Activated CD4-positive, alpha-beta T cell treated with anti-CD3 and anti-CD28 coated beads for 4 hours (primary cell): ENCODE measurements around the gene KRT31.
"Not testable (repeated sequence)": the region's sequence is repeated elsewhere in the genome, so short reads cannot be mapped to it uniquely, and the experiment has no call there.

Experiments
- DNase-seq, 2 donors: peaks; one replicate each; pipeline ENCODE4 v3.0.0-alpha.2; 2020

The KRT31 gene

GRCh38 chr17:41396996-41397660, at the start of gene KRT31:
KRT31 (minus strand) TSS chr17:41397608; CDS start chr17:41397539, 69 bp downstream.
- DNase-seq: no peak

GRCh38 chr17:41446806-41447205, 49.4 kb upstream of the KRT31 start:
- no peak for DNase-seq

DNA sequence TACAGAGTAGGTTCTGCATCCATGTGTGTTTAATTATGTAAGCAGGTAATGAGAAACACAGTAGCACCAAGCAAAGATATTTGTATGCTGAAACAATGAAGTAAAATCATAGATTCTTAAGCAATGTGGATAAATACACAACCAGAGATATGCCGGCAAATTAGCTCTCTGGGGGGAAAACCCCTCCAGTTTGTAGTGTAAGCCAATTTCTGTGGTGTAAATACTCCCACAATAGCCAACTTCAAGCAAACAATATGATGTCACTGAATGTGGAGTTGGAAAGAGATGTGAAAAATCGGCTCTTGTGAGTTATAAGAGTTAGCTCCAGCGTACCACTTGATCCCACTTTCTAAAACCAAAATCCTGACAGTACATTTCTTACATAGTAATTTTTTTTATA, 47.2 kb upstream of the KRT31 start:
- DNase-seq: no peak

GRCh38 chr17:41444186-41444585, 46.8 kb upstream of the KRT31 start:
- DNase-seq: no peak

GRCh38 chr17:41442739-41443138, 45.3 kb upstream of the KRT31 start:
- no peak for DNase-seq

- DNase-seq: no peak
These were observed 43.2 kb upstream of the KRT31 start, which contains the start of gene KRT38 for GRCh38 chr17:41440531-41441033. KRT38 (minus strand) TSS chr17:41440983; CDS start chr17:41440921, 62 bp downstream.

- no peak for DNase-seq
These were observed 42.0 kb upstream of the KRT31 start for GRCh38 chr17:41439375-41439774.

- no peak for DNase-seq
These were observed 40.4 kb upstream of the KRT31 start for GRCh38 chr17:41437769-41438168.

DNA sequence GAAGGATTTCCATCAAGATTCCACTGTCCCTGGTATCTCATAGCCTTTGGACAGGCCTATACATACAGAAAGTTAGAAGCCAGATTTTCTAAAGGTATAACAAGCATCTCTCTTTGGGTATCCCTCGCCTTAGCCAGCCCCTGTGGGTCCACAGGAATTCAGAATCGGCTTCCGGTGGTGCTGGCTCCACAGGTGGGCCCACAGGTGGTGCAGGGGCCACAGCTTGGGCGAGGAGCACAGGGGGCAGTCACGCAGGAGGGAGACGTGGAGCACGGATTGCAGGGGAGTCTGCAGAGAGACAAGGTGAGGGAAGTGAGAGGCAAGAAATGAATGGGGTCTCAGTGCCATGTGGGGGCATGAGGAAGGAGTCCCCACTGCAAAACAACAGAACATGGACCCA, 39.8 kb upstream of the KRT31 start:
- DNase-seq: no peak

- no peak for DNase-seq
These were observed 37.0 kb upstream of the KRT31 start for GRCh38 chr17:41434415-41434814.

DNA sequence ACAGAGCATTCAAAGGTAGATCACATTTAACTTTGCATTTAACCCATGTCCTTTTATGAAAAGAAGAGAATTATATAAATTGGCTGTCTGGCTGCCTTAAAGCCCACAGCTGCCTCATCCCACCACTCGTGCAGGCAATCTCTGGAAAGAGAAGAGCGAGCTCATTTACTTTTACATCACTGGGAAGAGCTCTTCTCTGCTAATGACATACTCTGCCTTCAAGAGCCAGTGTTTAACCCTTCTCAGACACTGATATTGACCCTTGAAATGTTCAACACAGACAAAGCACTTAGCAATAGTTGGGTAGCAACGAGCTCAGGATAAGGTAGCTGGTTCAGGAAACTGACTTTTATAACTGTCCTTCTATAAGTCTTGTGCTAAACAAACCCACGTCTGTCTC, 36.6 kb upstream of the KRT31 start:
- no peak for DNase-seq

- DNase-seq: no peak
These were observed 36.2 kb upstream of the KRT31 start for GRCh38 chr17:41433586-41433985.

DNA sequence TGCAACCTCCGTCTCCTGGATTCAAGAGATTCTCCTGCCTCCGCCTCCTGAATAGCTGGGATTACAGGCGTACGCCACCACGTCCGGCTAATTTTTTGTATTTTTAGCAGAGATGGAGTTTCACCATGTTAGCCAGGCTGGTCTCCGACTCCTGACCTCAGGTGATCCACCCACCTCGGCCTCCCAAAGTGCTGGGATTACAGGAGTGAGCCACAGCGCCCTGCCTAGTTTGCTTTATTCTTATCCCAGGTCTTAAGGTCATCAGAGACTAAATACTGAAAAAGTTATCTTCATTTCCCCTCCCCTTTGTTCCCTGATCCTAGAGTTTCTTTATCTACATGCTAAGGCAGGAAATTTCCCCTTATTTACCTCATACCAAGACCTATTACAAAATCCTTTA, 33.0 kb upstream of the KRT31 start:
- DNase-seq: not testable (repeated sequence)

- DNase-seq: no peak
These were observed 32.3 kb upstream of the KRT31 start for GRCh38 chr17:41429667-41430066.

GRCh38 chr17:41428591-41429291, 31.3 kb upstream of the KRT31 start:
- DNase-seq: no peak

DNA sequence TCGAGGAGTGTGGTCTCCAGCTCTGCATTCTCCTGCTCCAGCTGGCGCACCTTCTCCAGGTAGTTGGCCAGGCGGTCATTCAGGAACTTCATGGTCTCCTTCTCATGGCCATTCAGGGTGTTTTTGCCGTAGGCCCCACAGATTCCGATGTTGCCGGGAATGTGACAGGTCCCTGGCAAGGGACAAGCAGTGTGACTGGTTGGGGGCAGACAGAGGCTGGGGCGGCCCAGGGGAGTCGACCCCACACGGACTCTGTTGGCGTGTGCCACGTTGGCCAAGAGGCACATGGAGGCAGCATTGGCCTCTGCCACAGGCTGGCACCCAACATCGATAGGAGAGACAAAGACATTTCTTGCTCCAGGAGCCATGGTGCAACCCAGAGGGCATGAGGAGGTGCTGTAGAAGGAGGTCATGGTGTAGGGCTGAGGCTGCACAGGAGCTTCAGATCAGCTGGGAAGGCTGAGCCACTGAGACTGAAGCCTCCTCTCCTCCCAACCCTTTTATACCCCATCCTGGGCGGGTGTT, 26.8 kb upstream of the KRT31 start, which contains the start of gene KRT37:
Gene KRT37 (minus strand): TSS at position 475 of the 525 bp plus-strand sequence. CDS start 62 bp downstream, at position 413.
- no peak for DNase-seq

- DNase-seq: not testable (repeated sequence)
These were observed 25.2 kb upstream of the KRT31 start for GRCh38 chr17:41422586-41422985.

- DNase-seq: no peak
These were observed 24.2 kb upstream of the KRT31 start for GRCh38 chr17:41421617-41422016.

GRCh38 chr17:41421116-41421515, 23.7 kb upstream of the KRT31 start:
- no peak for DNase-seq

DNA sequence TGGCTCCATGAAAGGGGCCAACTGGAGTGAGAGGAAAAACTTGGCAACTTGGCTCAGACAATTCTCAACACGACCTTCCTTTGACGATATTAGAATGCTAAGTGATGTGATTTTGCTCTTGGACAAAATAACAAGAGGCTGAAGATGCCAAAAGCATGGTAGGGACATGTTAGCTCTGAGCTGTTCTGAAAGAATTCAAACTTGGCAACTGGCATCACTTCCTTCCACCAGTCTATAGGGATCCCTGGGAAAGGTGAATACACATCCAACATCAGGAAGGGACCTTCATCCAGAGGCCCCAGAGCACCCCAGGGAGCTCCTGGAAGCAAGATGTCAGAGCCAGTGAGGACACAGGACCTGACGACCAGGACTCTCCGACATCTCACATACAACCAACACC, 22.7 kb upstream of the KRT31 start:
- DNase-seq: no peak

DNA sequence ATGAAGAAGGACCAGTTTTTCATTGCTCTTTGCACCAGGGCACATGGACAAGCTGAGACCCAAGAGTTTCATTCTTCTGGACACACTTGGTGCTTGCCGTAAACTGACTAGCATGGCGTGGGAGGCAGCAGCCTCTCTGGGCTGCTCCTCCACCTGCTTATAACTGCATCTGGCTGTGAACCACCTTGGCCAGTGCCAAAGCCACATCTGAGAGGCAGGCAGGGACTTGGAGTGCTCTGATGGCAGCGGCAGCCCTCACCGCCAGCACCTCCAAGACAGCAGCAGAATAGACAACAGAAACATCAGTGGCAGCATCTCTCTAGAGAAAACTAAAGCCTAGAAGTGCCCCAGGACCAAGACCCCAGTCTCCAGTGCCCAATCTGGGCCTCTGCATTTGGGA, 22.3 kb upstream of the KRT31 start:
- DNase-seq: no peak

GRCh38 chr17:41418116-41418860, 20.9 kb upstream of the KRT31 start:
- no peak for DNase-seq

GRCh38 chr17:41417576-41418015, 20.2 kb upstream of the KRT31 start:
- DNase-seq: no peak
